NCI-H146 treated with DMSO at 0.1 percent for 48 hours (cell line): Measurements from ENCODE around the gene PTPRA.
"Not testable (repeated sequence)": the region's sequence is repeated elsewhere in the genome, so short reads cannot be mapped to it uniquely, and the experiment has no call there.

ENCODE experiments used
- DNase-seq: peaks from one replicate; lab custom pipeline; 2025; ENCODE audit not compliant: unreplicated experiment; lab: John Stamatoyannopoulos, UW

PTPRA gene

DNA sequence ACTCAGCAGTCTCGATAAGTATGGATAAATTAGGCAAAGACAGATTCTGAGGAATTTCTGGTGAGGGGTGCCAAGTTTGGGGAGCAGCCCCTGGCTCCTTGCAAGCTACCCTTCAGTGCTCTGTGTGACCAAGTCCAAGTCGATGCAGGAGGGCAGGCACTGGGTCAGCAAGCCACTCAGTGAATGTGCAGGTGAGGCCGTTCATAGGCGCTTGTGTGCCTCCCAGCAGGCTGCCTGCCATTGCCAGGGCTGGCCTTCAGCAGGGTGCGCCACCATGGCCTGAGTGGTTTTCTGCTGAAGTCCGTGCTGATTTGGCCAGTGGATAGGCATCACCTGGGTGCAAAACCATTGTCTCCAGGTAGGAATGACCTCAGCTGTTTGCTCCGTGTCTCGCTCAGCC lies 166.8 kb downstream of the PTPRA start:
- DNase-seq, result no peak

DNA sequence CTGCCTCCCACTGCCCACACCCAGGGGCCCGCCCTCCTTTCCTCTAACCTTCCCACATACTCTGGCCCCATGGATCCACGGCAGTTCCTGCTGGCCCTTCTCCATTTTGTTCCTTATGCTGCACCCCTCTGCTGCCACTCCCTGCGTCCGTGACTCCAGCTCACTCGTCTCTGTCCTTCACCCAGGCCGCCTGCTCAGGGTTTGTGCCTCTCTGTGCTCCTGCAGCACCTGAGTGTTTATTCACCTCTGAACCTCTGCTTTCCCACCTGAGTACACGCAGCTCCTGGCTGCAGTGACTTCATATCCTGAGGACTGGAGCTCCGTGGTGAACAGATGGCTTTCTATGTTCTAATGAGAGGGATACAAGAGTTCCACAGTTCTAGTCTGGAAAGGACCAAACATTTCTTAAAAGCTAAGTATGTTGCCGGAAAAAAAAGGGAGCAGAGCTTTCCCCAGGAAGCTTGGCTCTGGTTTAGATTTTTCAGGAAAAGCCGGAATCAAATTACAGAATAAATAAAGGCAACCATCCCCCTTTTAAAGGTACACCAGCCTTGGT lies 168.7 kb downstream of the PTPRA start:
- DNase-seq, result no peak

DNA sequence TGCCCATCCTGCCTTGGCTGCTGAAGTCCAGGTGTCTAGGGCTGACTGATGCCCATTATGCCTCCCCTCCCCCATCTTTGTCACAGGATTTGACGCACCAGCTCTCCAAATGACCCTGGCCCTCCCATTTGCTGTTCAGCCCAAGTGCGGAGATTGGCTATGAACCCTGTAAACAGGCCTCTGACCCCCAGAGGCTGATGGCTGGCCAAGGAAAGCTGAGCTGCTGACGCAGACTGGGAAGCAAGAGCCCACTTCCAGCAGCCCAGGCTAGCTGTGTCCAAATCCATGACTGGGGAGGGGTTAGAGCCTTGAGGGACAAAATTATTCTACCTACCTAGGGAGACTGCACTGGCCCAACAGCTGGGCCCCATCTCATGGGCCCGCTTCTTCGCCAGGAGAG lies 169.3 kb downstream of the PTPRA start:
- DNase-seq, result no peak

DNA sequence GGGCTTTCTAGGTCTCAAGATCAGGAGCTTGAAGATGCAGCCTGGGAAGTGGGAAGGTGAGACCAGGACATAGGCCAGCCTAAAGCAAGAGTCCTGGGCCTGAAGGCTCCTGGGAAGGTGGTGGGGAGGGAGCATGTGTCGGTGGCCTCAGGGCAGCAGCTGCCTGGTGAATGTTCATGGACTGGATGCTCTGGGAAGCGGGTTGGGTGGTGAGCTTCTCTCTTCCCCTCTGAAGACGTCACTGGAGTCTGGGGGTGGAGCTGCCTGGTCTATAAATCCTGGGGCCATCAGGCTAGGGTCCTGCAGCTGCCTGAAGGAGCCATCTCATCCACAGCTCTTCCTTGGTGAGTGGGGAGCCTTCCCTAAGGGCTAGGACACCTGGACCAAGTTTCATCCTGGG lies 170.0 kb downstream of the PTPRA start, which contains the start of gene GNRH2:
Gene GNRH2 (plus strand): TSS at position 301 of the 400 bp plus-strand sequence. CDS start 793 bp downstream, outside the sequence.
- DNase-seq, result no peak

DNA sequence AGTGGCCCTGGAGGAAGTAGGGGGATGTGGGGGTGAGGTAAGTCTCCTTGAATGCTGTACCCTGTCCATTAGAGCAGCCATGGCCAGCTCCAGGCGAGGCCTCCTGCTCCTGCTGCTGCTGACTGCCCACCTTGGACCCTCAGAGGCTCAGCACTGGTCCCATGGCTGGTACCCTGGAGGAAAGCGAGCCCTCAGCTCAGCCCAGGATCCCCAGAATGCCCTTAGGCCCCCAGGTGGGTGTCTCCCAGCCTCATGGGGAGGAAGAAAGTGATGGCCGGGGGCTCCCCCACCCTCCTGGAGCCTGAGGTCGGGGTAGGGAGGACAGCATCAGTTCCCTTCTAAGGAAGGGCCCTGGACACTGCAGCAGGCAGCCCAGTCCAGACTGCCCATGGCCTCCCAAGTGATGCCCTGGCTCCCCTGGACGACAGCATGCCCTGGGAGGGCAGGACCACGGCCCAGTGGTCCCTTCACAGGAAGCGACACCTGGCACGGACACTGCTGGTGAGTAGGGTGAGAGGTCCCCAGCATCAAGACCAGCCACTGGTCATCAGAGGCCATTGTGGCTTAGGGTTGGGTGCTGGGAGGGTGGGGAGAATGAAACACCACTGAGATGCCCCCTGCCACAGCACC lies 171.2 kb downstream of the PTPRA start:
- DNase-seq, result no peak

DNA sequence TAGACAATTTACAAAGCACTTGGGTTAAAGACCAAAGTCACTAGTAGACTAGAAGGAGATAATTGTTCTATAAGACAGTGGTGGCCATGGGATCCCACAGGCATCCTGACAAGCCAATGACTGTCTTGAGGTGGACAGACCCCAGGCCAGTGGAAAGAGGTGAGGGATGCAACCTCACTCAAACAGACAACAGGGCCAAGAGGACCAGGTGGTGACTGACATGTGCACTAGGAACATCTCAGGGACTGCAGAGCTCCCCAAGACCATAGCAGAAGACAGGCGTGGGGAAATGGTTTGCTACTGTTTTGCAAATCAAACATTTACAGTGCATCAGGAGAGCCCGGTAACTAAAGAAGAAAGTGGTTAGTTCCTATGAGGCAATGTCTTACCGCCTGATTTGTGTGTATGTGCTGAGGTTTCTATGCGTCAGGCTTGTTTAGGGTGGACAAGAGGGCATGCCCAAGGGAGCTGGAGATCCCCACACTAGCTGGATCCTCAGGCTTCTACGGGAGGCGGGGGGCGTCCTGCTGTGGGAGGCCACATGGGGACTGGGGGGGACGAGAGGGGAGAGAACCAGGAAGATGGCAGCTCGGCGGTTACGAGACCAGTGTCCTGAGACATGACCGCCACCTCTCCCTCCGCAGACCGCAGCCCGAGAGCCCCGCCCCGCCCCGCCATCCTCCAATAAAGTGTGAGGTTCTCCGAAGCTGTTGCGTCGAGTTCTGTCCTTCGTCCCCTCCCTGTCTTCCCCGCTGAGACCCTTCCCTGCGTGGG lies 171.9 kb downstream of the PTPRA start:
- no peak for DNase-seq

DNA sequence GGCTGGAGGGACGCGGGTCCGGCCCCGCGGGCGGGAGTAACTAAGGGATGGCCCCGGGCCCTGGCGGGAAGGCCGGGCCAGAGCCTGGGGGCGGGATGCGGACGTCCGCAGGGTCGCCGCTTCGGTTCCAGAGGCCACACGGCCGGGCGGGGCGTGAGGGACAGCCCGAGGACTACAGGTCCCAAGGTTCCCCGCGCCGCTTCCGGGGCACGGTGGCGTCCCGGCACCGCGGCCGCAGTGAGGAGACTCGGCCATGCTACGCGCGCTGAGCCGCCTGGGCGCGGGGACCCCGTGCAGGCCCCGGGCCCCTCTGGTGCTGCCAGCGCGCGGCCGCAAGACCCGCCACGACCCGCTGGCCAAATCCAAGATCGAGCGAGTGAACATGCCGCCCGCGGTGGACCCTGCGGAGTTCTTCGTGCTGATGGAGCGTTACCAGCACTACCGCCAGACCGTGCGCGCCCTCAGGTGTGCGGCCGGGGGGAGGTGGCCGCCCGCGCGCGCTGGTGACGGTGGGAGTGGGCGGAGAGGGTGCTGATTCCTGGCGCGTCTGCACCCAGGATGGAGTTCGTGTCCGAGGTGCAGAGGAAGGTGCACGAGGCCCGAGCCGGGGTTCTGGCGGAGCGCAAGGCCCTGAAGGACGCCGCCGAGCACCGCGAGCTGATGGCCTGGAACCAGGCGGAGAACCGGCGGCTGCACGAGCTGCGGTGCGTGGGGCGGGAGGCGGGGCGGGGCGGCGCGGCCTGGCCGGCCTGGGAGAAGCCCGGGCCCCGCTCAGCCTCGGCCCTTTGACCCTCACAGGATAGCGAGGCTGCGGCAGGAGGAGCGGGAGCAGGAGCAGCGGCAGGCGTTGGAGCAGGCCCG lies 172.8 kb downstream of the PTPRA start, which contains the start of gene MRPS26:
Gene MRPS26 (plus strand): TSS at position 237 of the 861 bp plus-strand sequence. CDS start 17 bp downstream, at position 254.
- peak; percentile 90 for DNase-seq

DNA sequence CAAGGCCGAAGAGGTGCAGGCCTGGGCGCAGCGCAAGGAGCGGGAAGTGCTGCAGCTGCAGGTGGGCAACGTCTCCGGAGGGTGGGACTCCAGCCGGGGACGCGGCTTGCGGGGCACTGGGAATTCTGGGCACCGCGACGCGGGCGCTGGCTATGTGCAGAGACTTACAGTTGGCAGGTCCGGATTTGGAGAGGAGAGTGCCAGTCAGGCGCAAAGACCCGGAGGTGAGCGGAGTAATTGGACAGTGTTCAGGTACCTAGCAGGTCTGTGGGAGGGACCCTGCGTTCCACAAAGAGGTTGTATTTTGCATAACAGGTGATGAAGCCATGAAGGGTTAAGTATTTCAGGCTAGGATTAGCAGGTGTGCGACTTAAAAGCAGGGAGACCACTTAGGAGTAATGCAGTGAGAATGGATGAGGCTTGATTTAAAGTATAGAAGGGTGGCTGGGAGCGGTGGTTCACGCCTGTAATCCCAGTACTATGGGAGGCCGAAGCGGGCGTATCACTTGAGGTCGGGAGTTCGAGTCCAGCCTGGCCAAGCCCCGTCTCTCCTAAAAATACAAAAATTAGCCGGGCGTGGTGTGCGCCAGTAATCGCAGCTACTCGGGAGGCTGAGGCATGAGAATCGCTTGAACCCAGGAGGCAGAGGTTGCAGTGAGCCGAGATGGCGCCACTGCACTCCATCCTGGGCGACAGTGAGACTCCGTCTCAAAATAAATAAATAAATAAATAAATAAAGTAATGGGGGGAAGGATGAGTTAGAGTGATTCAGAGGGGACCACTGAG lies 173.6 kb downstream of the PTPRA start:
- peak; percentile 90 for DNase-seq

DNA sequence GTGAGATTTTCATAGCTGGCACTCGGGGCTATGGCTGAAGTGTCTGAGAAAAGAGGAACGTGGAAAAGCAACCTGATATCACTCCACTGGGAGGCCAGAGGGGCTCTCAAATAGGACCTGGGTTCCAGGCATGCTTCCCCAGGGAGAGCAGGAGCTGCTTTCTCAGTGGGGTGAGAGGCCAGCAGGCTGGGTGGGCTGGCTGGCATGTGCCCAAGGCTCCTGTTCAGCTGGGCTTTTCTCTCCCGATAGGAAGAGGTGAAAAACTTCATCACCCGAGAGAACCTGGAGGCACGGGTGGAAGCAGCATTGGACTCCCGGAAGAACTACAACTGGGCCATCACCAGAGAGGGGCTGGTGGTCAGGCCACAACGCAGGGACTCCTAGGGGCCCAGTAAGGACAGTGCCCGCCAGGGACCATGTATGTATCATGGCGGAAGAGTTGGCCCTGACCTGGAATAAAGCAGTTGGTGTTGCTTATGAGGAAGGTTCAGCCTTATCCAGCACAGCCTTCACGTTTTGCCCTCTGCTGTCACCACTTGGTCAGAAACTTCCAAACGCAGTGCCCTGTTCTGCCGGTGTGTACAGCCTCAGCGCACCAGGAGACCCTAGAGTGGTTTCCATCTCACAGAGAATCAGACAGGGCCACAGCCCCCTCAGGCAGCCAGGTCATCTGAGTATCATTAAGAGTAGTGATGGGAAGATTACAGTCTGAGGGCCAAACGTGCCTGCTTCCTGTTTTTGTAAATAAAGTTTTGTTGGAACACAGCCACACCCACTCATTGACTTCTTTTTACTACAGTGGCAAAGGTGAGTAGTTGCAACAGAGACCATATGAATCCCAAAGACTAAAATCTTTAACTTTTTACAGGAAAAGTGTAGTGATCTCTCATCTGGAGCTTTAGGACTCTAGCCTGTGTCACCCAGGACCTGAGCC lies 174.5 kb downstream of the PTPRA start:
- no peak for DNase-seq

DNA sequence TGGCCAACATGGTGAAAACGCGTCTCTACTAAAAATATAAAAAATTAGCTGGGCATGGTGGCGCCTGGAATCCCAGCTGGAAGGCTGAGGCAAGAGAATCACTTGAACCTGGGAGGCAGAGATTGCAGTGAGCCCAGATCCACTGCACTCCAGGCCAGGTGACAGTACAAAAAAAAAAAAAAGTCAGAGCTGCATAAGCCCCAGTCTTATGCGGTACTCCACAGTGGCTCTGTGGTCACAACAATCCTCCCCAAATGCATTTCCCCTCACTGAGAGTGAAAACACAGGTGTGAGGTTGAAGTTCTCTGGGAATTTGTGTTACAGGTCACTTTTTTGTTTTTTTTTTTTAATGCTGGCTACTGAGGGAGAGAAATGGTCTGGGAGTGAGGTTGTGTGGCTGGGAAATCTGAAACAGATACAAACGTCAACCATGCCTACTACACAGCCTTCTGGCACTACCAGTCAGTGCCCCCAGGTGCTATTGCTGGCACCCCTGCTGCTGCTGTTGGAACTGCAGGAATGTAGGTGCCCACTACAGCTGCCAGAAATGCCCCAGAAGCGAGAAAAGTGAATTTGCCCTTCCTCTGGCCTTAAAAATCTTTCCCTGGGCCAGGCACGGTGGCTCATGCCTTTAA lies 178.2 kb downstream of the PTPRA start:
- no peak for DNase-seq

DNA sequence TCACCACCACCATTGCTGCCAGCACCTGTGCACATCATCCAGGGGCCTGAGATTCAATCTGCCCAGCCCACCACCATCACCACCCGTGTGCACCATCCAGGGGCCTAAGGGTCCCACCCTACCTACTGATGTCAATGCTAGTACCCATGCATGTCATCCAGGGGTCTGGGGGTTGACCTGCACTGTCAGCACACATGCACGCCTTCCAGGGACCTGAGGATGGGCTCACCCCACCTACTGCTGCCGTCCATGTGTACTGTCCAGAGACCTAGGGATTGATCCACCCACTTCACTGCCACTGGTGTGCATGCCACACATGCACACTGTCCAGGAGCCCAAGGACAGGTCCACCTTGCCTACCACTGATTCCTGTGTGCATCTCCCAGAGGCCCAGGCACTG lies 186.2 kb downstream of the PTPRA start:
- no peak for DNase-seq

DNA sequence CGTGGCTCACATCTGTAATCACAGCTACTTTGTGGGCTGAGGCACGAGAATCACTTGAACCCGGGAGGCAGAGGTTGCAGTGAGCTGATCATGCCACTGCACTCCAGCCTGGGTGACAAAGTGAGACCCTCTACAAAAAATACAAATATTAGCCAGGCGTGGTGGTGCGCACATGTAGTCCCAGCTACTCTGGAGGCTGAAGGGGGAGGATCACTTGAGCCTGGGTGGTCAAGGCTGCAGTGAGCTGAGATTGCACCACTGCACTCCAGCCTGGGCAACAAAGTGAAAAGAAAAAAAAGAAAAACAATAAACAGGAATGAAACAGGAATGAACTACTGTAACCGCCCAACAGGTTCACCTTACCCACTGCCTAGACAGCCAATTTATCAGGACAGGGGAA lies 190.8 kb downstream of the PTPRA start:
- not testable (repeated sequence) for DNase-seq

DNA sequence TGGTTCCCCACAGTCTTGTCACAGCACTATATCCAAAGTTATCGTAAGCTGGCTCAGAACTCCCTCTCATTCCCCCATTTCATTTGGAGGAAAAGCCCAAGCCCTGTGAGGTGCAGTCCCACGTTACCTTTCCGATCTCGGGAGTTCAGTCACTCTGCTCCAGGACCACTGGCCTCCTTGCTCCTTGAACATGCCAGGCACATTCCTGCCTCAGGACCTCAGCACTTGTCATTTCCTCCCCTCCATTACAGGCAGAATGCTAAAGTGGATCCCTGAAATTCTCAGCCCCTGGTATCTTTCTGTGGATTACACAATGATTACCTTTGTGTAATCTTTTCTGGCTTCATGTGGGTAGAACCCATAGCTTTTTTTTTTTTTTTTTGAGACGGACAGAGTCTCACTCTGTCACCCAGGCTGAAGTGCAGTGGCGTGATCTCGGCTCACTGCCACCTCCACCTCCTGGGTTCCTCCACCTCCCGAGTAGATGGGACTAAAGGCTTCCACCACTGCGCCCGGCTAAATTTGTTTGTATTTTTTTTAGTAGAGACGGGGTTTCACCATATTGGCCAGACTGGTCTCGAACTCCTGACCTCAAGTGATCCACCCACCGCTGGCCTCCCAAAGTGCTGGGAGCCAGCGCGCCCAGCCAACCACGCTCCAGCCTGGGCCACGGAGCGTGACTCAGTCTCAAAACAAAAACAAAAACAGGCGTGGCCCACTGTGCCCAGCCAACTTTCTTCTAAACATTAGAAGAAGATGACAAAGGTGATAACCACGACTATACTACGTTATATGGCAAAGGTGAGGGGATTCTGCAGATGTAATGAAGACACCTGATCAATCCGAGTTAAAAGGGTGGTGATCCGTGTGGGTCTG lies 194.1 kb downstream of the PTPRA start:
- DNase-seq, result no peak

DNA sequence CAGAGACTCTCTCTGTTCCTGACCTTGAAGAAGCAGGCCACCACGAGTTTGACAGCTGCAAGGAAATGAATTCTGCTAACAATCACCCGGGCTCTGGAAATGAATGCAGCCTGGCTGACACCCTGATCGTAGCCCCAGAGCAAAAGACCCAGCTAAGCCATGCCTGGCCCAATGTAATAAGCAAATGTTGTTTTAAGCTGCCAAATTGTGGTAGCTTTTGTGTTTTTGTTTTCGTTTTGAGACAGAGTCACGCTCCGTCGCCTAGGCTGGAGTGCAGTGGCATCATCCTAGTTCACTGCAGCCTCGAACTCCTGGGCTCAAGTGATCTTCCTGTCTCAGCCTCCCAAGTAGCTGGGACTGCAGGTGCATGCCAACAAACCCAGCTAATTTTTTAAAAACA lies 194.8 kb downstream of the PTPRA start:
- DNase-seq, result no peak

DNA sequence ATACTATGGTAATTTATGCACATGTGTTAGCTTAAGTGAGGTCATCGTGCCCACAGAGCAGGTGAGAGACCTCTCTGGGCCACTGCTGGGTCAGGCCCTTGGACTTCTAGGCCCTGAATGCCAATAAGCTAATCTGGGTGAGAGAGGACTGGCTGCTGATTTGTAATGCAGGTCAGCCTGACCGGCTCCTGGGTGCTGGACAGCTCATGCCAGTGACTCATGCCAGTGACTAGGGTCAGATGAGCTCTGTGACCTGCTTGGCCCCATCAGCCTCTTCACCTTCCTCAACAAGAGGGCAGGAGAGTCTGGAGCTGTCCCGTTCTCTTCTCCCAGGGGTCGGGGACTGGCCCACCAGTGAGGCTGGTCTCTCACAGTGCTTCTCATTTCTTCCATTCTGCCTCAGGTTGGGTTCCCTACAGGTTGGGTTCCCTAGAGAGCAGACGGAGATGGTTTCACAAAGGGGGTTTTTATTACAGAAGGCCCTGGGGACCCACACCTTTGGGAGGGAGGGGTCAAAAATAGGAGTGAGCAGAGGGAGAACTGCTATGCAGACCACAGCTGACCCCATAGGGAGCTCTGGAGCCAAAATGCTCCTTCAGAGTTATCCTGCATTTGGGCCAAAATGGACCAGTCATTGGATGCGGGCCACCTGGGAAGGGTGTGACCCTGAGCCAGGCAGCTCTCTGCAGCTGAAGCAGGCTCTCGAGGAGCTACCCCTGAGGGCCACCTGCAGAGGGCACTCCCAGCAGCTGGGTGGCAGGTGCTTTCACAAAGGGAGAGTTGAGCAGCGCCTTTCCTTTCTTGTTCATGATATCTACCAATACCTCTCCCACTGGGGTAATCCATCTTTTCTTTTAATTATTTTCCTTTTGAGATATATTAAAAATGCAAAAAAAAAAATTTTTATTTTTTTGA lies 196.0 kb downstream of the PTPRA start:
- peak; percentile 50 for DNase-seq

DNA sequence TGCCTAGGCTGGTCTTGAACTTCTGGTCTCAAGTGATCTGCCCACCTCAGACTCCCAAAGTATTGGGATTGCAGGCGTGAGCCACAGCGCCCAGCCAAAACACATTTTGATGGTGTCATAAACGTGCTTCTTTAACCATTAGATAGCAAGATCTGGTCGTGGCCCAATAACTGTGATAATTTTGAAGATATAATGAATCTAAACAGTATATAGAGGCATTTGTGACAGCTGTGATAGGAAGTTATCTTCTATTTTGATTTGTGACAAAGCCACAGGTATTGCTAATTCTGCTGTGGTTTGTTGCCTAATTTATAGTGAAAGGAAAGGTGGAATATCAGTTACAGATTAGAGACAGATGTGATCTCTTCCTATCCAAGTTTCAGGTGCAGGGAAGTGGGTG lies 197.4 kb downstream of the PTPRA start:
- DNase-seq, result no peak

DNA sequence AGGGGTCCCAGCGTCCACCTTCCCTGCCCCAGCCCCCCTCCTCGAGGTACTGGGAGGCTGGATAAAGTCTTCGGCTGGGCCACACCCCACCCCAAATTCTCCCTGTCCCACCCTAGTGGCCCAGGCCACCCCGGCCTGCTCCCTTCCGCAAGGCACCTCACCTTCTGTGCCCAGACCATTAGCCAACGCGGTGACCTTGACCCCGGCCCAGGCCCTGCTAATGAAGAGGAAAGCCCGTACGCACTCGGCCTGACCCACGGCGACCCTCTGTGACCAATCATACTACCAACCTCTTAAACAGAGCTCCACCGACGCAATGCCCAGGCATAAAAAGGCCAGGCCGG lies 198.0 kb downstream of the PTPRA start:
- no peak for DNase-seq
